CD4-positive, alpha-beta T cell treated with Interleukin-15 for 4 hours (primary cell): ENCODE data around the gene ZBTB7C.
"Not testable (repeated sequence)": the region's sequence is repeated elsewhere in the genome, so short reads cannot be mapped to it uniquely, and the experiment has no call there.

Experiments used
- DNase-seq: peaks from one replicate; pipeline ENCODE4 v3.0.0-alpha.2; 2020; ENCODE audit warnings: low spot score

The ZBTB7C gene

DNA sequence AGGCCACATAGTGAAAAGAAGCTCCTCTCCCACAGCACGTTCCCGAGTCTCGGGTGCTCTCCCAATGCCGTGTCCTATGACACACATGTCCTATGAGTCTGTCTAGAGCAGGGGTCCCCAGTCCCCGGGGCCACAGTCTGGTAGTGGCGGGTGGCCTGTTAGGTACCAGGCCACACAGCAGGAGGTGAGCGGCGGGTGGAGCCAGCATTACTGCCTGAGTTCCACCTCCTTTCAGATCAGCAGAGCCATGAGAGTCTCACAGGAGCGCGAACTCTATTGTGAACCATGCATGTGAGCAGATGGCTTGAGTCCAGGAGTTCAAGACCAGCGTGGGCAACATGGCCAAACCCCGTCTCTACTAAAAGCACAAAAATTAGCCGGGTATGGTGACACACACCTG, 112.6 kb downstream of the ZBTB7C start:
- DNase-seq, result no peak

DNA sequence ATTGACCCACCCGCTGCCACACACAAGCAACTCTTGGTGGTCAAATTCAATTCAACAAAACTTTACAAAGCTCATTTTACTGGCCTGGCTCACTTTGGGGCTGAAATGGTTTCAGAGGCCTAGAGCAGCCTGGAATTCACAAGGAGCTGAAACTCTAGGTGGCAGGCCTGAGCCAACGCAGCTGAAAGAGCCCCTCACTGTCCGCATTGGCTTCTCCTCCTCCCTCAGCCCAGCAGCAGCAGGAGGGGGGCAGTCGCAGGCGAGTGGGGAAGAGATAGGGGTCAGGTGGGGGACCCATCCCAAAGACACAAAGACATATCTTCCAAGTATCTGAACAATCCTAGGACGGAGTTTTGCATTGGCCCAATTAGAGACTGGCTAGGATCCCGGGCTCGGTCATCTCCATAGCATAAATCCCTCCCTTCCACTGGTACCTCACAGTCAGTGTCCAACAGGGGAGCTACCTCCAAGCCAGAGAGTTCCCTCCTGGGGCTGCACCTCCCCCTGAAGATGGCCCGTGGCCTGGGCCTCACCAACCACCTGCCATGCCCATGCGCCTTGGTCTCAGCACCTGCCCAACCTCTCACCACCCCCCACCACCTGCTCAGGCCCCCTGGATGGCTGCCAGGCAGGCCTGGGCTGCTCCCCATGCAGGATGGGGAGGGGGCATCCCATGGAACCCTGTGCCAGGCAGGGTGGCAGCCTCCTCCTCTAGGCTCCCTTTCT, 113.4 kb downstream of the ZBTB7C start:
- DNase-seq, result no peak

DNA sequence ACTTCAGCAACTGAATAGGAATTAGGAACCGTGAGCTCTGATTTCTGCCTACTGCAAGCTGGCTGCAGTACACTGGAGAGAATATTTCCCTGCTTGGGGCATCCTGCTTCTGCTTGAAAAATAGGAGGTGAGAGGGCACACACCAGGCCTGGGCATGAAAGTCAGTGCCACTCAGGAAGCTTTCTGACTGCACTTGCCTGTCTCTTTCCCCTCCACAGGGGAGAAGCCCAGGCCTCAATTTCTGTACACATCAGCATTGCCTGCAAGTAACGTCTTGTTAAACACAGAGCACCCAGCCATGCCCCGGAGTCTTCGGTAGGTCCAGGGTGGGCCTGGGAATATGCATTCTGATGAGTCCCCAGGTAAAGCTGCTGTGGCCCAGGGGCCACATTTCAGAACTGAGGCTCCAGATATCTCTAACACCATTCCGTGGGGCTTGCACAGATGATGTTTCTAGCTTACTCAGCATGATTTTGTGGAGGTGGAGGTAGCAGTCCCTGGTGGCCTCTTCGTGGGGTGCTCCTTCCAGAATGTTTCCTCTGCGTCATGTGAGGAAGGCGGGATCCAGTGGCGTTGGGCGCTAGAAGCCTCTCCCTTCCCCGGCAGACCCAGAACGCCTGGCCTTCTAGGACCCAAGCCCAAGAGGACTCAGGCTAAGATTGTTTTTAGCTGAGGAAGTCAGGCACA, 114.1 kb downstream of the ZBTB7C start:
- no peak for DNase-seq

DNA sequence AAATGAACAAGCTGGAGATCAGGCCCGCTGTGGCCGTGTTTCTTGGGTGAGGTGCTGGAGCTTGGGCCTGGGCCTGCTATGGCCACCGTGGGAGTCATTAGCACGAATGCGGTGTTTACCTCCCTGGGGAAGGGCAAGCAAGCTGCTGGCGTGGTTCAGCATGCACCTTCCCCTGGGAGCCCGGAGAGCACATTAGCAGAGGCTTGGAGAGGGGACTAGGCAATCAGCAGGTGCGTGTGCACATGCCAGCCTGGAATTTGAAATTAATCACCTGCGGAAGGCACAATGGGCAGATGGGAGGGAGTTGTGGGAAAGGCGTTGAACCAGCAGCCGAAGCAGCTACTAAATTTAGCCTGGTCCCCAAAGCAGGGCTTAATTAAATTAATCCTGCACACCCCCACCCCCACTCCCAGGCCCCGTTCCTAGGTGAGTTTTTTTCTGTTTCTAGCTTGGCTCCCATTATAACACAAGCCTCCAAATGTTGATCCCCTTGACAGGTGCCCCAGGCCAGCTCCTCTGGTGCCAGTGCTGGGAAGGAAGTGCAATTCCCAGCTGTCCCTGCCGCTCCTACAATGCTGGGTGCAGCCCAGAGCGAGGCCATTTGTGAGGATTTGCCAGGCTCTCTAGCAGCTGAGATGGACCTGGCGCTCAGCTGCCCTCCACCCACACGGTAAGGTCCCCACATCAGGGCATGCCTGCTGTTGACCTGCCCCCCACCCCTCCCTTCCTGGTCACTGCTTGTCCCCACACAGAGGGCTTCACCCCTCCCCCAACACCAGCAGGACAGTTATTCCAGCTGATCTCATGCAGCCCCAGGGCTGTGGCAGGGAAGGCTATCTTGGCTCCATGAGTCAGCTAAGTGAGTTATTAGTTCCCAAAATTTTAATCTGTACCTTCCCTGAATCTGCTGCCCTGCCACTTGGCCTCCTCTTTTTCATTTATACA, 115.0 kb downstream of the ZBTB7C start:
- no peak for DNase-seq

- no peak for DNase-seq
Measured at GRCh38 chr18:48292782-48293424, 116.3 kb downstream of the ZBTB7C start.

DNA sequence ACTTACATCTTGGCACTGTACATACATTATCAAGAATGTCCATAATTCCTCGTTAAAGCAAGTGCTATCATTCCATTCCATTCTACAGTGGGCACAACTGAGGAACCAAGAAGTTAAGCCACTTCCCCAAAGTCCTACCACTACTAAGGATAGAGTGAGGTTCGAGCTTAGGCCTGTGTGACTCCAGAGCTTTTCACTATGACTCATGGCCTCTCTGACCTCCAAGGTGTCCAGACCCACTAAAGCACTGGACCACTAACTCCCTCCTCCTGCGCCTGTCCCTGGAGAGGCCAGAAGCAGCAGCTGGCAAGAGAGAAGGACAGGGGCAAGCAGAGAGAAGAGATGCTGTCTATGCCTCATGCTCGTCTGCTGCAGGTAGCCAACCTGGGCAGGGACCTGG, 117.0 kb downstream of the ZBTB7C start:
- DNase-seq, result no peak

DNA sequence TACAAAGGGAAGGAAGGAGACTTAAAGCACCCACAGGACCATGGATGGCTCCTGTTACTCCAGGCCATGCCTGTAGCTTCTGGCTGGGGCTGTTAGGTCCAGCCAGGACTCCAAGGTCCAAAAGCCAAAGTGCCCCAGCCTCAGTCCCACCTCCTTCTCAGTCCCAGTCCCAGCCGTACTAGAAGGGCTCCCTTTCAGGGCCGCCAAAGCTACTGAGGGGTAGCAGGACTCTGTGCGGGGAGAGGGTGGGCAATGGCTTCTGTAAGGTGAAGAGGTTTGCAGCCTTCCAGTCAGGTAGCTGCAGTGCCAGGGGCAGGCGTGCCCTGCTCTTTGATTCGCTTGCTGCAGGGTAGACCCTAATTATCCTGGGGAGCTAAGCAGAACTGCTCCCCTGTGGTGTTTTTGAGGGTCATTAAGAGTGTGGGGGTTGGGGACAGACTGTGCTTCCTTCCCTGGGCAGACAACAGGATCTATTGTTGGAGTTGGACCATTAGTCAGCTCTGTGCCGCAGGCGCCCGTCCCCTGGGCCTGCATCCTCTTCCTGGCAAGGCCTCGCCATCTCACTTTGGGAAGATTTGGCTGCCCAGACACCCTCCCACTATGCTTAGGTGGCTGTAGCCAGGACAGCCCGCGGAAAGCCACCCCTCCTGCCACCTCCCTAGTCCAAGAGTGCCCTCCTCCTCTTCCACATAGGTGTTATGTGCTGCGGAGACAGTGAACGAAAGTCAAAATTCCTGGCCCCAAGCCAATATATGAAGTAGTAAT, 118.8 kb downstream of the ZBTB7C start:
- no peak for DNase-seq

- no peak for DNase-seq
Measured at GRCh38 chr18:48284743-48285142, 124.4 kb downstream of the ZBTB7C start.

DNA sequence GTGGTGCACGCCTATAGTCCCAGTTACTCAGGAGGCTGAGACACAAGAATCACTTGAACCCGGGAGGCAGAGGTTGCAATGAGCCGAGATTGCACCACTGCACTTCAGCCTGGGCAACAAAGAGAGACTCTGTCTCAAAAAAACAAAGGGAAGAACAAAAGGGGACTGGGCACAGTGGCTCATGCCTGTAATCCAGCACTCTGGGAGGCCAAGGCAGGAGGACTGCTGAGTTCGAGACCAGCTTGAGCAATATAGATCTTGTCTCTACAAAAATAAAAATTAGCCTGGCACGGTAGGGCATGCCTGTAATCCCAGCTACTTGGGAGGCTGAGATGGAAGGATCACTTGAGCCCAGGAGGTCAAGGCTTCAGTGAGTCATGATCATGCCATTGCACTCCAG, 125.2 kb downstream of the ZBTB7C start:
- not testable (repeated sequence) for DNase-seq

DNA sequence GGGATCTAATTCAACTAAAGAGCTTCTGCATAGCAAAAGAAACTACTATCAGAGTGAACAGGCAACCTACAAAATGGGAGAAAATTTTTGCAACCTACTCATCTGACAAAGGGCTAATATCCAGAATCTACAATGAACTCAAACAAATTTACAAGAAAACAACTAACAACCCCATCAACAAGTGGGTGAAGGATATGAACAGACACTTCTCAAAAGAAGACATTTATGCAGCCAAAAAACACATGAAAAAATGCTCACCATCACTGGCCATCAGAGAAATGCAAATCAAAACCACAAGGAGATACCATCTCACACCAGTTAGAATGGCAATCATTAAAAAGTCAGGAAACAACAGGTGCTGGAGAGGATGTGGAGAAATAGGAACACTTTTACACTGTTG, 127.7 kb downstream of the ZBTB7C start:
- not testable (repeated sequence) for DNase-seq

DNA sequence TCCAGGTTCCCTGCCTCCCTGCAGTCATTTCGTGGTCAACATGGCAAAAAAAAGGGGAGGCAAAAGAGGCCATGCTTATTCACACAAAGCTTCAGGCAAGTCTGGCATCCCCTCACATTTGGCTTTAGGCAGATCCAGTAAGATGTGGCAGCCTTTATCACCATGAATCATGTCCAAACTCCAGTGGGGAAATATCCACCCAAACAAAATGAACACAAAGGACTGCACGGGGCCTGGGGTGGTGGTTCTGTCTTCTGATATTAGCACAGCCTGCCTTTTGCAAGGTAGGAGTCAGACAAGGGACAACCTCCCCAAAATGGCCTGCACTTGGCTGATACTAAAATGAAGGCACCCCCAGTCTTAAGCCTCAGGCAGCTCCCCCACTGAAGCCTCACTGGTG, 129.9 kb downstream of the ZBTB7C start:
- DNase-seq, result no peak

DNA sequence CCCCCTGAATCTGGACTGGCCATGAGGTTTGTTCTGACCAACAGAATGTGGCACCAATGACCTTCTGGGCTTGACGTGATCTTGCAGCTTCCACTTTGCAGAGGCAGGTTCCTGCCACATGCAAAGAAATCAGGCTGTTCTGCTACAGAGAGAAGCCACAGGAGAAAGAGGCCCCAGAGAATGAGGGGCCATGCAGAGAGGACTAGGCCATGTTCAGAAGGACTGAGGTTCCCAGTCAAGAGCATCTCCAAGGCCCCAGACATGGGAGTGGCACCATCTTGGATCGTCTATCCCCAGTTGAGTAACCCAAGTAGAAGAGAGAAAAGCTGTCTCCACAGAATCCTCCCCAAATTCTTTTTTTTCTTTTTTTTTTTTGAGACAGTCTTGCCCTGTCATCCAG, 131.1 kb downstream of the ZBTB7C start:
- no peak for DNase-seq

DNA sequence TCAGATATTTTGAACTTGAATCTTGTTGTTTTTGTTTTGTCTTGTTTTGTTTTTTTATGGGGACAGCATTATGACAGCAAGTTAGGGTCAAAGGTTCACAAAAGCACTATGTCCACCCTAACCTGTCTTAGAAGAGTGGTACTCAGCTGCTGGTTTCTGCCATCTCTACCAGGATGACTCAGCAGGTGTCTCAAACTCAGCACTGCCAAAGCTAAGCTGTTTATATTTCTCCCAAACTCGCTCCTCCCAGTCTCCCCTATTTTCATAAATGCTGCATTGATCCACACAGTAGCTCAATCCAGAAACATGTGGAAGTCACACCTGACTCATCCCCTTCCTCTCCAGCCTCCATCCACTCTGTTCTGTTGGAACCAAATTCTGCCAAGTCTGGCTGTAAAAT, 134.9 kb downstream of the ZBTB7C start:
- DNase-seq, result no peak

DNA sequence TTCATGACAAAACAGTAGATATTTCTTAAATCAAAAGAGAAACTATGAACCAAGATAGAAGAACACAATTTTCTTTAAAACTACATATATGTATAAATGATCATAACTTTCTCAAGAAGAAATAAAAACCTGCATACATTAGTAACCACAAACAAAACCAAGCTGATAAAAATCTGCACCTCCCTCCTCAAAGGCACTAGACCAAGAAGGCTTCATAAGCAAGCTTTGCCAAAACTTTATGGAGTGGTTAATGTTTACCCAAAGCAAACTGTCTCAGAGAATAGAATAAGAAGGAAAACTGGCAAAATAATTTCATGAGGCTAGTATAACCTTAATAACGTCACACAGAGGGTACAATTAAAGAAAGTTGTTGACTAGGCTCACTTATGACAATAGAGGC, 138.3 kb downstream of the ZBTB7C start:
- no peak for DNase-seq

DNA sequence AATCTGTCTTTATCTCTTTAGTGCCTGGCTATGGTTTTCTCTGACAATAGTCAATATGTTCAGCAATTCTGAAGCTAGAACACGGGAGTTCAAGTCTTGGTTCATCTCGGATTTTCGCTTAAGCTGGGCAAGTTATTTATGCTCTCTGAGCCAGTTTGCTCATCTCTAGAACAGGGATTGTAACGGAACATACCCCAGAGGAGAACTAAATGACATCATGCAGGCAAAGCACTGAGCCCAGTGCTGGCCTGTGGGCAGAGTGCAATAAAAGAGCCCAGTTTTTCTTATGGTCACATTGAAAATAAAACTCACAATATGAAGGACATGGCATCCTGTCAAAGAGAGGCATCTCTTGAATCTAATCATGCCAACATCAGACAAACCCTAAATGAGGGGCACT, 143.9 kb downstream of the ZBTB7C start:
- no peak for DNase-seq

DNA sequence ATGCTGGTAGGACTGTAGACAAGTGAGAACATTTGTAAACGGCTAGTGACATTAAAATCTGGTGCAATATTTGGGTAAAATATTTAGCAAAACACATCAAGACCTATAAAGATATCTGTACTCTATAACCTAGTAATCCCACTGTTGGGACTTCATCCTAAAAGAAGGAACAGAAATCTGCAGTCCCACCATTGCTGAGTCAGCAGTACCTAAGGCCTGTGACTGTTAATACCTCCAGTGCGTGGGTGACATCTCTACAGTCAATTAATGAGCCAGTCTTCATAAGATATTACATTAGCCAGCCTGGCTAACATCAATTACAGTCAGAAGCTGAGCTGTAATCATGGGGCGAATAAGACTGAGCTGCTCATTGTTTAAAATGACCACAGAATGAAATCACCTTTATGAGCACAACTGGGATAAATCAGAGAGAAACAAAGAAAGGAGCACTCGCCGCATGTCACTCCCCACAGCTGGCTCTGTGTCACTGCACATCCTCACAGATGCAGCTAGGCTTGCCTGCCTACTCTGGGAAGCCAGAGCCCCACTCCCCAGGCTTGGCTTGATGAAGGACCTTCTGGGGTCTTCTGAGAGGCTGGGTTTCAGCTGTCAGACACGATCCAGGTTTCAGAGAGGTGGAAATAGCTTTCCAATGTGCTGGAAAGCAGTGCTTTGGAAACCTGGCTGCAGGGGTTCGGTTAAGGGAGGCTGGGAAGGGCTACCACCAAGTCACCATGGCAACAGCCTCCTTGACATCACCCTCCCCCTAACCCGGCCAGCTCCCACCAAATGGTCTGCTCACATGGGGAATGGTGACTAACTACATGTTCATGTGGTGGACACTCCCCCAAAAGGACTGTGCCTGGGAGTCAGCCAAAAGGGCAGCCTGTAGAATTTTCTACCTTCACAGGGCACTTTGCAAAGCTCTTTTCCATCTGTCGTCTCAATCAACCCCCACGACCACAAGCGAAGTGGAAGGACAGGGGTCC, 145.0 kb downstream of the ZBTB7C start:
- DNase-seq, result no peak

GRCh38 chr18:48263192-48263853, 145.9 kb downstream of the ZBTB7C start:
- DNase-seq, result no peak

GRCh38 chr18:48260237-48260636, 148.9 kb downstream of the ZBTB7C start:
- no peak for DNase-seq

DNA sequence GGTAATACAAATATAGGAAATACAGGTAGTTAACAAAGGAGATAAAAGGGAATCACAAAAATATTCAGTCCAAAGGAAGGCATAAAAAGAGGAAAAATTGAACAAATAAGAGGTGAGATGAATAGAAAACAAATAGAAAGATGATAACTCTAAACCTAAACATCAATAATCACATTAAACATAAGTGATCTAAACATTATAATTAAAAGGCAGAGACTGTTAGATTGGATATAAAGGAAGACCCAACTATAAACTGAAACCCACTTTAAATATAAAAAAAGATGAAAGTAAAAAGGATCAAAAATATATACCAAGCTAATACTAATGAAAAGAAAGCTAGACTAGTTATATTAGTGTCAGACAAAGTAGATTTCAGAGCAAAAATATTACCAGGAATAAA, 152.3 kb downstream of the ZBTB7C start:
- no peak for DNase-seq
